ENCODE measurements around the gene NEUROD2.

The NEUROD2 gene

GRCh38 chr17:39617446-39618245 is 9.9 kb upstream of the NEUROD2 start (continued):
- no peak for TF ChIP-seq PRDM6 (tag by site-specific recombination; IDR thresholded peaks at IDR 0.05)
- TF ChIP-seq ZBTB44 (tag by site-specific recombination; IDR thresholded peaks at IDR 0.05), result no peak
- TF ChIP-seq ZNF248 (tag by site-specific recombination; IDR thresholded peaks at IDR 0.05), result no peak
- no peak for TF ChIP-seq ZNF292 (tag by site-specific recombination; IDR thresholded peaks at IDR 0.05; ENCODE audit: borderline replicate concordance, low read depth)
- TF ChIP-seq ZNF394 (tag by site-specific recombination; IDR thresholded peaks at IDR 0.05; ENCODE audit: borderline replicate concordance), result peak; percentile 39; the same call in 1 of the 2 replicates
- peak; percentile 92 for TF ChIP-seq ZBTB8A (tag by site-specific recombination; IDR thresholded peaks at IDR 0.05)
- TF ChIP-seq ZNF398 (tag by site-specific recombination; IDR thresholded peaks at IDR 0.05), result 0 out of 2 replicates have a peak, but pooled peaks have one; percentile 27
- no peak for TF ChIP-seq ZNF768 (tag by site-specific recombination; IDR thresholded peaks at IDR 0.05)
- peak; percentile 48; the same call in 1 of the 2 replicates for TF ChIP-seq GLIS1 (tag by site-specific recombination; IDR thresholded peaks at IDR 0.05)
- TF ChIP-seq ZNF354C (tag by site-specific recombination; IDR thresholded peaks at IDR 0.05; ENCODE audit: borderline replicate concordance, low read depth), result no peak
- no peak for TF ChIP-seq FEZF1 (tag by site-specific recombination; IDR thresholded peaks at IDR 0.05)
- no peak for TF ChIP-seq ZSCAN30 (tag by site-specific recombination; IDR thresholded peaks at IDR 0.05)
- no peak for TF ChIP-seq ZFP3 (tag by site-specific recombination; IDR thresholded peaks at IDR 0.05; ENCODE audit: low read depth)
- TF ChIP-seq KLF1 (tag by site-specific recombination; IDR thresholded peaks at IDR 0.05), result peak; percentile 56
- TF ChIP-seq MZF1 (tag by site-specific recombination; IDR thresholded peaks at IDR 0.05; ENCODE audit: borderline replicate concordance), result no peak
- no peak for TF ChIP-seq ZNF404 (tag by site-specific recombination; IDR thresholded peaks at IDR 0.05)
- 0 out of 2 replicates have a peak, but pooled peaks have one; percentile 25 for TF ChIP-seq ZEB2 (tag by site-specific recombination; IDR thresholded peaks at IDR 0.05)
- TF ChIP-seq ZFP69B (tag by site-specific recombination; IDR thresholded peaks at IDR 0.05), result no peak
- TF ChIP-seq ZBTB11 (tag by site-specific recombination; conservative IDR thresholded peaks at IDR 0.05; ENCODE audit: low read depth), result 0 out of 2 replicates have a peak, but pooled peaks have one; percentile 5
- TF ChIP-seq ZNF521 (tag by site-specific recombination; IDR thresholded peaks at IDR 0.05), result no peak
- TF ChIP-seq OSR2 (tag by site-specific recombination; IDR thresholded peaks at IDR 0.05), result 0 out of 2 replicates have a peak, but pooled peaks have one; percentile 40

Measured in HEK293 (cell line).